Neuronal stem cell (in vitro differentiated cells): Measurements from ENCODE around the gene TRIAP1. TPM values are rescaled to one million over a fixed set of nuclear protein-coding genes. Genes with fewer than 3 reads are reported as not detected.
A peak's percentile ranks its signal among the peaks of the same experiment; 100 is the strongest.

Source experiments
- DNase-seq: peaks from one replicate; pipeline ENCODE4 v3.0.0-alpha.2; 2013; ENCODE audit warnings: low spot score
- H2AFZ ChIP-seq: one replicate; pipeline ENCODE4 v1.6.1; 2013; ENCODE audit warnings: mild to moderate bottlenecking, low read length, inconsistent platforms
- H2AK5ac ChIP-seq: 2 replicates; pipeline ENCODE4 v1.6.1; 2013; ENCODE audit warnings: low read depth, mild to moderate bottlenecking, inconsistent platforms, low read length, moderate library complexity, mixed read lengths
- H2BK120ac ChIP-seq: 2 replicates; pipeline ENCODE4 v1.6.1; 2013; ENCODE audit warnings: low read depth, mild to moderate bottlenecking, inconsistent platforms, low read length, moderate library complexity, mixed read lengths
- H2BK12ac ChIP-seq: one replicate; pipeline ENCODE4 v1.6.1; 2013; ENCODE audit warnings: low read length, inconsistent platforms
- H2BK15ac ChIP-seq: 2 replicates; pipeline ENCODE4 v1.6.1; 2013; ENCODE audit warnings: mild to moderate bottlenecking, low read length, inconsistent platforms, mixed read lengths
- H2BK5ac ChIP-seq: one replicate; pipeline ENCODE4 v1.6.1; 2013; ENCODE audit warnings: inconsistent platforms, mild to moderate bottlenecking, low read length, moderate library complexity
- H3K14ac ChIP-seq: one replicate; pipeline ENCODE4 v1.6.1; 2013; ENCODE audit warnings: low read length, inconsistent platforms
- H3K18ac ChIP-seq: 2 replicates; pipeline ENCODE4 v1.6.1; 2013; ENCODE audit warnings: low read length, inconsistent platforms
- H3K23ac ChIP-seq: 2 replicates; pipeline ENCODE4 v1.6.1; 2013; ENCODE audit warnings: low read depth, mild to moderate bottlenecking, mixed read lengths, low read length, inconsistent platforms; ENCODE audit not compliant: poor library complexity
- H3K27ac ChIP-seq: replicated peaks from 3 replicates; pipeline ENCODE4 v1.5.1; 2013; ENCODE audit warnings: low read length, inconsistent platforms
- H3K27me3 ChIP-seq, 3 experiments: 2 replicates each; pipeline ENCODE4 v1.6.1; 2013; ENCODE audit warnings: low read length in 3 of 3, mild to moderate bottlenecking in 2 of 3, inconsistent platforms in 1 of 3, low read depth in 1 of 3, mixed read lengths in 1 of 3, moderate library complexity in 1 of 3; ENCODE audit not compliant: control insufficient read depth in 3 of 3, insufficient read depth in 3 of 3
- H3K36me3 ChIP-seq, 2 donors: replicated peaks in 1 of 2; 2 replicates each; pipeline ENCODE4 v1.6.1; 2013; ENCODE audit warnings: low read length in 2 of 2; ENCODE audit not compliant: control insufficient read depth in 2 of 2, insufficient read depth in 2 of 2
- H3K4ac ChIP-seq: 2 replicates; pipeline ENCODE4 v1.6.1; 2013; ENCODE audit warnings: inconsistent platforms, mild to moderate bottlenecking, low read length, moderate library complexity
- H3K4me1 ChIP-seq, 2 donors: 1 replicate in 1 of 2; 2 replicates in 1 of 2; pipeline ENCODE4 v1.6.1; 2013; ENCODE audit warnings: low read length in 2 of 2, low read depth in 1 of 2; ENCODE audit not compliant: control insufficient read depth in 2 of 2, insufficient read depth in 1 of 2
- H3K4me2 ChIP-seq: one replicate; pipeline ENCODE4 v1.6.1; 2013; ENCODE audit warnings: mild to moderate bottlenecking, low read length, inconsistent platforms; ENCODE audit not compliant: insufficient read depth, poor library complexity, severe bottlenecking
- H3K4me3 ChIP-seq, 2 donors: 2 replicates each; pipeline ENCODE4 v1.5.1; 2013; ENCODE audit warnings: low read length in 2 of 2, mild to moderate bottlenecking in 2 of 2, inconsistent platforms in 1 of 2, moderate library complexity in 1 of 2
- H3K79me1 ChIP-seq: one replicate; pipeline ENCODE4 v1.6.1; 2013; ENCODE audit warnings: low read depth, mild to moderate bottlenecking, inconsistent platforms, low read length, moderate library complexity
- H3K9ac ChIP-seq: one replicate; pipeline ENCODE4 v1.6.1; 2013; ENCODE audit warnings: mild to moderate bottlenecking, low read depth, low read length, inconsistent platforms; ENCODE audit not compliant: poor library complexity
- H3K9me3 ChIP-seq, 2 donors: replicated peaks in 1 of 2; 2 replicates each; pipeline versions ENCODE3 to v1.6.1; 2013; ENCODE audit warnings: low read length in 2 of 2, mild to moderate bottlenecking in 2 of 2, inconsistent platforms in 1 of 2, low read depth in 1 of 2, mixed read lengths in 1 of 2, moderate library complexity in 1 of 2; ENCODE audit not compliant: control insufficient read depth in 2 of 2, insufficient read depth in 1 of 2
- H4K8ac ChIP-seq: one replicate; pipeline ENCODE4 v1.6.1; 2013; ENCODE audit warnings: low read depth, mild to moderate bottlenecking, inconsistent platforms, low read length, moderate library complexity
- H4K91ac ChIP-seq: one replicate; pipeline ENCODE4 v1.6.1; 2013; ENCODE audit warnings: low read length, low read depth, mild to moderate bottlenecking, inconsistent platforms; ENCODE audit not compliant: poor library complexity
- WGBS, 2 donors: extraction: QIAGEN DNeasy Blood & Tissue Kit; methylation state at CpG; one replicate each; pipeline ENCODE4 v1.1.7; 2013; ENCODE audit warnings: missing lambda C conversion rate in 2 of 2, mixed read lengths in 1 of 2; ENCODE audit not compliant: insufficient read length in 2 of 2, insufficient replicate concordance in 1 of 2; ENCODE audit errors: extremely low coverage in 2 of 2; 5-methylcytosine and 5-hydroxymethylcytosine counted together
- polyA plus RNA-seq, 2 experiments: library from polyadenylated mRNA; stranded (reverse); fragments of 200-250 nt; gene quantifications; one replicate each; pipeline ENCODE4 v1.2.3, GENCODE V29; 2013

TRIAP1 gene
- 54.2 TPM for polyA plus RNA-seq (2013, experiment 1 of 2)
- polyA plus RNA-seq (2013, experiment 2 of 2): 55.2 TPM

DNA sequence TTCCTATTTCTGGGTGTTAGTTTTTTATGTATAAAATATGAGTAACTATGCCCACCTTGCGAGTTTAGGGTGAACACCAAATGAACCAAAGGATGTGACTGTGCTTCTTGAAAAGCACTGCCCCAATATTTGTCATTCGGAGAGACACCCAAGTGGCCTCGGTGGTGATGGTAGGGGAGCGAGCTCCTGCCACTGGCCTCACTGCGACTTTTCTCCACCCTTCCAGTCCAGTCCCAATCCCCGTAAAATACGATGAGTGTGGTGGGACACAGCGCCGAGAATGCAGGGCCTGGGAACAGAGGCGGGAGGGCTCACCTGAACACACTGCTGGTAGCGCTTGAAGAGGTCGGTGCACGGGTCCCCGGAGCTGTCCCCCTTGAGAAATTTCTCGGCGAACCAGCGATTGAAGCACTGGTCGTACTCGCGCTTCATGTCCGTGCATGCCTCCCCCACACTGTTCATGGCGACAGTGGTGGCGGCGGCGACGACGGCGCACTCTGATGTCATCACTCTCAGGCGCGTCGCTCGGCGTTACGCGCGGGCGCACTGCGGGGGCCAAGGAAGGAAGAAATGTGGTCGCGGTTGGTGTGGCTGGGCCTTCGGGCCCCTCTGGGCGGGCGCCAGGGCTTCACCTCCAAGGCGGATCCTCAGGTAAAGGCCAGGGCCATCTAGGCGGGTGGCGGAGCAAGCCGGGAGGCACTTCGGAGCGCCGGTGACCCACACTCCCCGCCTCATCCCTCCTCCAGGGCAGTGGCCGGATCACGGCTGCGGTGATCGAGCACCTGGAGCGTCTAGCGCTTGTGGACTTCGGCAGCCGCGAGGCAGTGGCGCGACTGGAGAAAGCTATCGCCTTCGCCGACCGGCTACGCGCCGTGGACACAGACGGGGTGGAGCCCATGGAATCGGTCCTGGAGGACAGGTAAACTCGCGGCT lies at the start of gene TRIAP1, which contains the start of gene GATC:
Gene TRIAP1 (minus strand): TSS at position 474 of the 933 bp plus-strand sequence. CDS start 12 bp downstream, at position 462.
Gene GATC (plus strand): TSS at position 534 of the 933 bp plus-strand sequence. CDS start 37 bp downstream, at position 571.
- H3K23ac ChIP-seq: peak within 1 kb of the TSS; percentile 99
- H3K4ac ChIP-seq: peak within 1 kb of the TSS; percentile 95
- no peaks in the 10 kb centered on the region for H3K27me3 ChIP-seq
- peaks cover 8% of the 10 kb centered on the region for H3K79me1 ChIP-seq
- peak within 1 kb of the TSS; percentile 91 for H2BK5ac ChIP-seq
- DNase-seq: peak; percentile 89
- WGBS, 2 donors: no CpG with 5 or more reads among the region's 73 CpGs
- peak within 1 kb of the TSS; percentile 97 for H3K9ac ChIP-seq
- H3K9me3 ChIP-seq: peaks cover 0 to 1% of the 10 kb centered on the region in 2 donors
- H3K36me3 ChIP-seq: peaks cover 13 to 66% of the 10 kb centered on the region in 2 donors
- H3K4me2 ChIP-seq: peak within 1 kb of the TSS; percentile 89
- H3K18ac ChIP-seq: peak within 1 kb of the TSS; percentile 99
- peaks cover 6 to 14% of the 10 kb centered on the region in 2 donors for H3K4me1 ChIP-seq
- H4K8ac ChIP-seq: peak within 1 kb of the TSS; percentile 98
- H2BK15ac ChIP-seq: no peak within 1 kb of the TSS
- peak within 1 kb of the TSS; percentile 89 for H2AFZ ChIP-seq
- peak within 1 kb of the TSS; percentile 91 for H2AK5ac ChIP-seq
- H2BK120ac ChIP-seq: no peak within 1 kb of the TSS
- peak within 1 kb of the TSS; percentile 2 for H2BK12ac ChIP-seq
- H4K91ac ChIP-seq: no peak within 1 kb of the TSS
- H3K4me3 ChIP-seq: peak within 1 kb of the TSS; percentile 96 to 97
- H3K14ac ChIP-seq: peak within 1 kb of the TSS; percentile 89
- peak within 1 kb of the TSS; percentile 84 for H3K27ac ChIP-seq

DNA sequence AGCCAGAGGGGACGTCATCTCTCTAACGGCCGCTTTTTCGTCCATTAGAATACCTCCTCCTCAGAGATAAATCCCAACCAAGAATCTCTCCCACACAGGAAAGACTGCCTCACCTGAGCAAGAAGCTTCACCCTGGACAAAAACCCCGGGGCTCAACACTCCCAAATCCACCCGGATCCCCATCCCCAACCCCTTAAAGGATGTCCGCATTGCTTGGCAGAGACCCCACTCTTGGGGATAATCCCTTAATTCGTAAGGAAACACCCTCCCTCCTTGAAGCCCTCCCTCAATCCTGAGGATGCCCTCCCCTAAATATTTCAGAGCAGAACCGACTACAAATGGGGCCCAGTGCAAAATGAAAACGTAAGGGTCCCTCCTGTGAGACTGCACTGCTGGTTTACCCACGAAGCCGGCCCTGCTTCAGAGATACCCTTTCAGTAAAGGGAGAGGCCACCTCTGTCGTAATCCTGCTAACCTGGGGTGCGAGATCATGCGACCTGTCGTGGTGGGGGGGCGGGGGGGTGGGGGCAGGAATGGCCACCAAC lies 49.1 kb upstream of the TRIAP1 start:
- Histone ChIP-seq H3K4me3 (peak overlapping the region; percentile 37 to 86), H3K27me3 (no peaks in the 10 kb centered on the region), H2AFZ (peak overlapping the region; percentile 70), H2AK5ac (no peak overlapping the region), H3K4me2 (peak overlapping the region; percentile 50), H2BK12ac (no peak overlapping the region), H3K4ac (no peak overlapping the region), H3K4me1 (peaks cover 6 to 10% of the 10 kb centered on the region in 2 donors), H3K18ac (no peak overlapping the region), H3K23ac (no peak overlapping the region), H3K27ac (no peak overlapping the region), H2BK120ac (no peak overlapping the region), H3K9me3 (no peaks in the 10 kb centered on the region), H4K91ac (no peak overlapping the region), H2BK15ac (no peak overlapping the region), H3K14ac (no peak overlapping the region), H2BK5ac (no peak overlapping the region), H3K79me1 (no peaks in the 10 kb centered on the region), H3K9ac (no peak overlapping the region), H3K36me3 (peaks cover 3 to 48% of the 10 kb centered on the region in 2 donors), H4K8ac (no peak overlapping the region)
- no CpG with 5 or more reads among the region's 17 CpGs for WGBS, 2 donors
- DNase-seq: no peak

DNA sequence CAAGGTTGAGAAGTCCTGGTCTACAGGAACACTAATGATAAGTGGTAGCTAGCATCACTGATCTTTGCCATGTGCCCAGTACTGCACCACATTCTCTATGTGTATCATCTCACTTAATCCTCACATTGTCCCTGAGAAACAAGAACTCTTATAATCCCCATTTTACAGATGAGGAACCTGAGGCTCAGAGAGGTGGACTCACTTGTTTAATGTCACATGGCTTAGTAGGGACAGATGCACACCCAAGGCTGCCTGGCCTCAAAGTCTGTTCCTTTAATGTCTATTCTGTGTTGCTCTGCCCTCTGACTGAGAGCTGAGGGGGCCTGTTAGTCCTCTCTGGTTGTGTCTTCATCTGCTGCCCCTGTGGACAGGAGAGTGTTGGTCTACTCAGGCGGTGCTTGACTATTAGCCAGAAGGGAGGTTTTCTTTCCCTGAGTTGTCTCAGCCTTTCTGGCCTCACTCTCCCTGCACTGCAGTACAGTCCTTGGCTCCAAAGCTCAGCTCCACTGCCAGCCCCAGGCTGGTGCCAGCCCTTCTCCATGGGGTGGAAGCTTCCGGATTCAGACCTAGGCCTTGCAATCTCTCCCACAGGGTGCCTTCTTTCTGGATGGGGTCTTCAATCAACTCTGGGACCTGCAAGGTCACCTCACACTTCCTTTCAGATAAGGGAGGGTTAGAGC lies 44.8 kb upstream of the TRIAP1 start:
- Histone ChIP-seq H3K9me3 (peaks cover 0 to 2% of the 10 kb centered on the region in 2 donors), H3K27ac (no peak overlapping the region), H3K14ac (no peak overlapping the region), H2BK5ac (no peak overlapping the region), H2BK15ac (no peak overlapping the region), H3K79me1 (no peaks in the 10 kb centered on the region), H3K27me3 (no peaks in the 10 kb centered on the region), H3K9ac (no peak overlapping the region), H3K23ac (peak overlapping the region; percentile 11), H3K4ac (no peak overlapping the region), H2AFZ (no peak overlapping the region), H2BK12ac (no peak overlapping the region), H3K18ac (no peak overlapping the region), H2AK5ac (no peak overlapping the region), H3K36me3 (peaks cover 0 to 25% of the 10 kb centered on the region in 2 donors), H4K8ac (no peak overlapping the region), H3K4me3 (no peak overlapping the region), H2BK120ac (no peak overlapping the region), H3K4me2 (no peak overlapping the region), H3K4me1 (peaks cover 3 to 8% of the 10 kb centered on the region in 2 donors), H4K91ac (peak overlapping the region; percentile 53)
- no peak for DNase-seq
- no CpG with 5 or more reads among the region's 2 CpGs for WGBS, 2 donors
